SK-N-SH (cell line): ENCODE data around the gene IGDCC3.

ENCODE experiments used
- CHD2 ChIP-seq: fragments of 150-350 bp; IDR thresholded peaks from 2 replicates; pipeline ENCODE4 v1.6.1; 2018; ENCODE audit warnings: low read length; ENCODE audit not compliant: partially characterized antibody
- YY1 ChIP-seq: IDR thresholded peaks from 2 replicates; pipeline ENCODE4 v1.4.0; 2012; ENCODE audit warnings: low read depth, mild to moderate bottlenecking

GRCh38 chr15:65372787-65373067 is 5.1 kb downstream of the IGDCC3 start:
- TF ChIP-seq YY1 (no peak), CHD2 (no peak)
